EL (cell line): ENCODE results near the gene CAMK2D.

Source experiments
- DNase-seq: peaks from one replicate; pipeline ENCODE4 v3.0.0-alpha.2; 2016

Gene CAMK2D

GRCh38 chr4:113594231-113594556 is 167.3 kb downstream of the CAMK2D start:
- no peak for DNase-seq

GRCh38 chr4:113593400-113594230 is 167.9 kb downstream of the CAMK2D start:
- no peak for DNase-seq

- no peak for DNase-seq
Observed at GRCh38 chr4:113591982-113592381, 169.6 kb downstream of the CAMK2D start.

GRCh38 chr4:113588895-113589668 is 172.5 kb downstream of the CAMK2D start:
- no peak for DNase-seq

DNA sequence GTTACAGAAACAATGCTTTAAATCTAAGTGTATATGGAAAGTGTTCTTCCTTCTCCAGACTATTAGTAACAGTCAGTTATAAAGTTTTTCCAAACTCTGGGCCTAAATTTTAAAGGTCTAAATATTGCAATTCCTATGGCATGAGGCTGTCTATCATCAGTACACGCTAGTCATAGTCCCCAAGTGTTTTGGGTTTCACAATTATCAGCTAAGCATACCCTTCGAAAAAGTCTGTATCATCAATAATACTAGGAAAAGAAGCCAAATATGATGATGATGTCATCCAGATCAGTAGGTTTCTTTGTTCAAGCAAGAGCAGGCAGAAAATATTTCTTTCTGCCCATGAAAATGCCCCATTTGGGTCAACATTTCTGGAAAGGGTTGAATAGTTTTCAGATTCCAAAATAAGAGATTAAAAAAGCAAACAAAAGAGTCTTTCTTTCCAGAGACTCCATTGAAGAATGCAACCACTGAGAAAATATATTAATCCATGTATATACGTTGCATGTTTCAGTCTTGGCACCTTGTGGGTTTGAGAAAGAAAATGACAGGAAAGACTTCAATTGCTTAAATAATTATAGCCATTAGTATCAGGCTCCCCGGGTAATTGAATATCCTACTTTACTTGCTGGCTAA is 173.8 kb downstream of the CAMK2D start:
- DNase-seq = no peak

DNA sequence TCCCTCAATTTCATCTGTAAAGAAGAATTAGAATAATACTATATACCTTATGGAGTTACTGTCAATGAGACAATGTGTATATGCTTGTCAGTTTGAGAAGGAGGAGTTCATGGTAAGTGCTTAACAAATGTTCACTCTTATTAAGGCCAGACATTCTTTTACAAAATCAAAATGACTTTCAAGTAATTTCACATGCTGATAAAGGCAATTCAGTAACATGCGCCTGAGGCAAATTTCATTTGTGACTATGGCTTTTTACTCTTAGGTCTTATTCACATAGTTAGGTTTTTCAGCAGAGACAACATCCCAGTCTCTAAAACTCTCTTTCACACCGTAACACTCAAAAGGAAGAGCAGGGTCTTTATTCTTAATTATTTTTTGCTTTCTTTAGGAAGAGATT is 174.4 kb downstream of the CAMK2D start:
- no peak for DNase-seq

DNA sequence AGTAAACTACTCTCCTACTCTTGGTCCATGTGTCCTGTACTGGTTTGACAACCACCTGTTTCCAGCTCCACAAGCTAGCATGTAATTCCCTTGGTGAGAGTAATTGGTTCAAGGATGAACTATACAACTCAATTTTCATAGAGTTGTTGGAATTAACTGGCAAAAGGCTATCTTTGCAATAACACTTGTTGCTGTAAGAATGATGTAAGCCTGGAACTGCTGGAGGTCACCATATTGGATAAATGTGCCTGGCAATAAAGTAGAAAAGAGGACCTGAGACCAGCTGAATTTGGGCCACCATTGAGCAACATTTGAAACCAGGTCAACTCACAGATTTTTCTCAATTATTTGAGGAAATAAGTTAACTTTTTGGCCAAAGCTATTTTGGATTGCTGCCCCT is 175.5 kb downstream of the CAMK2D start:
- no peak for DNase-seq

GRCh38 chr4:113584407-113585150 is 177.0 kb downstream of the CAMK2D start:
- DNase-seq = peak; percentile 75

DNA sequence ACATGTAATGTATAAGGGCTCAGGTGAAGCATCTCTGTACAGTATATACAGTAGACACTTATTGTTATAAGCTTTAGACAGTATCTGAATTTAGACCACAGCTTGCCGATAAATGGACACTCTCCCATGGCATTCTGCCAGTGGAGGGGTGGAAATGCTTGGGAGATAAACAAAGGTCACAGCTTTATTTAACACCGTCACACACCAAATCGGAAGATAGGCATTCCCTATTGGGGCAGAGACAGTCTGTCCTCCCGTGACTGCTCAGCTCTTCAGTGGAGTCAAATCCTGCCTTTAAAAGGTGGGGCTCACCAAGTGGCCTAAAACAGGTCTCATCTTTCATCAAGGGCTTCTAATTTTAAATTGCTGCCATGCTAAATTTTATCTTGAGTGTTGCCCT is 178.8 kb downstream of the CAMK2D start:
- DNase-seq = no peak

DNA sequence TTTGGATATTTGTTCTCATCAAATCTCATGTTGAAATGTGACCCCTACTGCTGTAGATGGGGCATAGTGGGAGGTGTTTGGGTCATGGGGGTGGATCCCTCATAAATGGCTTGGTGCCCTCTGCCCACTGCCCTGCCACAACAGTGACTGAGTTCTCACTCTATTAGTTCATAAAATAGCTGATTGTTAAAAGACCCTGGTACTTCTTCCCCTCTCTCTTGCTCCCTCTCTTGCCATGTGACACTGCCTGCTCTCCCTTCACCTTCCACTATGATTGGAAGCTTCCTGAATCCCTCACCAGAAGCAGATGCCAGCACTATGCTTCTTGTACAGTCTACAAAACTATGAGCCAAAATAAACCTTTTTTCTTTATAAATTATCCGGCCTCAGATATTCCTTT is 182.2 kb downstream of the CAMK2D start:
- no peak for DNase-seq

DNA sequence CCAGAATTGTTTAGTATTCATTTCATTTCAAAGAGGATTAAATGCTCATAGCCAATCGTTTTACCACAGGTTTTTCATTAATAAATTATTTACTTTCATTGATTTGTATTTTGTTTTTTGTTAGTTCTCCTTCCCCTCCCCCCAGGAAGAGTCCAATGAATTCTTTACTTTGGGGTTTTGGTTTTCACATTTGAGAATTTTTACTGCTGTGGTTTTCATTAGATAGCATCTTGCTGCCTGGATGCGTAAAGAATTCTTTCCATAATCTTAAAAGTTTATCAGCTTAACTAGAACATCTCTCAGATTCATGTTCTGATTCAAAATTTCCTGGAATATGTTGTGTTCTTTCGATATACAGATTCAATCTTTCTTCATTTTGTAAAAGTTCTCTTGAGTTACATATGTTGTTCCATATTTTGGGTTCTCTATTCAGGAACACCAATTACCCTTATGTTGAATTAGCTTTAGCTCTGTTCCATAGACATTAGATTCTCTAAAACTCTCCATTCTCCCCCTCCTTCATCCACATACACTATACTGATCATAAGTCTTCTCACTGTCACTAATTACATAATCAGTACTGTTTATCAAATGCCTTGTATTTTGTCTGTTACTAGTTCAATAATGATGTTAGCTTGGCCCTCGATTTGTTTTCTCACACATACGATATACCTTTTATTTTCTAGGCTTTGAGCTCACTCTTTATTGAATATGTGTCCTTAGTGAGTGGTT is 184.4 kb downstream of the CAMK2D start:
- peak; percentile 30 for DNase-seq

DNA sequence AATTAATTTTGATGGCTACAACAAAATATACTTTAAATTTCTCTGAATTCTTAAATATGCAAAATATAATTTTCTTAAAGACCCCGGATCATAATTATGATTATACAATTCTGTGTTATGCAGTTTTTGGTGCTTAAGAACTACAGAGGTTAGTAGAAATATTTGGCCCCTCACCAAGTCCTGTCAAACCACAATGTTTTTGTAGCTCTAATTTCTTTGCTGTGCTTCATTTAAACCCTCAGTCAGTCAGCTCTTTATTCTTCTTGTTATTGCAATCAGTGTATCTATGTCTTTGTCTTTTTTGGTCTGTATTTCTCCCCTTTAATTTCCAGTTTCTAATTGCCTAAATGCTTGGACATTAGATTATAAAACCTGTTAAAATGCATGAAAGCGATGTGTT is 186.1 kb downstream of the CAMK2D start:
- DNase-seq = peak; percentile 70

GRCh38 chr4:113574636-113575103 is 186.9 kb downstream of the CAMK2D start:
- DNase-seq = peak; percentile 79

DNA sequence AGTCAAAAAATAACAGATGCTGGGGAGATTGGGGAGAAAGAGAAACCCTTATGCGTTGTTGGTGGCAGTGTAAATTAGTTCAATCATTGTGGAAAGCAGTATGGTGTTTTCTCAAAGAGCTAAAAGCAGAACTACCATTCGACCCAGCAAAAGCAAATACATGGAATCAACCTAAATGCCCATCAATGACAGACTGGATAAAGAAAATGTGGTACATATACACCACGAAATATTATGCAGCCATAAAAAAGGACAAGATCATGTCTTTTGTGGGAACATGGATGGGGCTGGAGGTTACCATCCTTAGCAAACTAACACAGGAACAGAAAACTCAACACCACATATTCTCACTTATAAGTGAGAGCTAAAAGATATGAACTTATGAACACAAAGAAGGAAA is 188.9 kb downstream of the CAMK2D start:
- DNase-seq = no peak

GRCh38 chr4:113566015-113566795 is 195.3 kb downstream of the CAMK2D start:
- no peak for DNase-seq

DNA sequence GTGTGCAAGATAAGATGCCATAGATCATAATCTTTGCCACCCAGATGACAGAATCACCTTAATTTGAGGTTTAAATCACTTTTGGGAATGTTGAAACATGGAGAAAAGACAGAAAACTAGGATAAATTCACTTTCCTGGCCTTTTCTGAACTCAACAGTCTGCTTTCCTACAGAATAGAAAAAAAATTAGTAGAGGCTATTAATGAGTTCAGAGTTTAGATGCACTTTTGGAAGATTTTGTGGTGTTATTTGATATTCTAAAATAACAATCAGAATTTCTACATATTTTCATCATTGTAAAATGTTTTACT is 195.9 kb downstream of the CAMK2D start:
- no peak for DNase-seq

- DNase-seq = no peak
Observed at GRCh38 chr4:113564493-113564892, 197.0 kb downstream of the CAMK2D start.

DNA sequence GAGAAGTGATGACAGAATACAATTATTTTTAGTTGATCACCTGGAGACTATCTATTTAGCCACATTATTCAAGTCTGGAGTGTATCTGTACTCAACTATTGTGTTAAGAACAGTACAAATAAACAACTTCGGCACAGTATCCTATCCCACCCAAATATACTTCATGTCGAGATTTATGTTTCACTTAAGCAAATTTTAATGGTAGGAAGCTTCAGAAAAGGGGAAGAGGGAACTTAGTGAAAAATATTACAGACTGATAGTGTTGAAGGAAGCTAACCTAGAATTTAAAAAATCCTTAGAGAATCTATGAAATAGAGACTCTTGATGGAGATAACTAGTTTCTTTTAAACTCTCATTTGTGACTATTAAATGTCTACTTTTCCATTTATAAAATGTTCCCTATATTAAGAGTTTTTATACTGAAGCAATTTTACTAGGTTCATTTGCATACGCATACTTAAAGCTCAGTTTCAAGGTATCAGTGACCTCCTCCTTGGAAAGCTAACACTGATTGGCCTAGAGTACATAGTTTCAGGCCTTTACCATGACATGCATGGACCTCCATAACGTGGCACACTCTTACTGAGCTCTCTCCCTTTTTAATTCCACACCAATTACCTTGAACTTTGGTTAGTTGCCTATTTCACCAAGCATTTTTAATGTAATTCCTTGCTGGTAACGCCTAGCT is 197.7 kb downstream of the CAMK2D start:
- DNase-seq = no peak

DNA sequence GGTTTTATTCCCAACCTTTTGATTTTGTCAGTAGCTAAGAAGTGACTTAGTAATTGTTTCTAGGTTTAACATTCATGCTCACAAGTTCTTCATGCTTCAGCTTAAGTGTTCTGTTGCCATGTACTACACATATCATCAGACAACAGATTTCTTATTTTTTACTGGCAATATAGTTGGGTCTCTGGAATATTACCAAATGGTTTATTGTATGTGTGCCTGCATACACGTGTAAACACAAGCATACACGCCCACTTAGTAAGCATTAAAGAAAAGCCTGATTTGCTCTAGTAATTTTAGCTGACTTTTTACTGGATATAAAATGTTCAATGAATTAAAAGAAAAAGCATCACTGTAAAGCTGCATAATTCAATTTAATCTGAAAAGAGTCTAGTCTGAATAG is 199.8 kb downstream of the CAMK2D start:
- no peak for DNase-seq

GRCh38 chr4:113561092-113561491 is 200.4 kb downstream of the CAMK2D start:
- no peak for DNase-seq

DNA sequence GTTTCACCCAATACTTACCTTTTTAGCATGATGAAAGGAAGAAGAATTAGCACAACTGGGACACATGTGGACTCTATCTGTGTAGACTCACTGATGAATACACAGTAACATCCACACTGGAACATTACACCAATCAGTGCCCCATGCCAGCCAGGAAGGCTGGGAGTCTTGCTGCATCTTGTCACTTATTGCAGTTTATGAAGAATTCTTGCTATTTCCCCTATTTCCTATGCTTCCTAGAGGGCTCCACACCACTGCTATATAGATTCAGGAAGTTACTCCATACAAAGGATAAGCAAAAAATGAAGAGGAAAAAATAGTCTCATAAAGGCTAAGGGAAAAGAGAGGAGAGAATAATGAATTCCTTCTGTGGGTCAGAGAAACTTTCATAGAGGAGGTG is 201.0 kb downstream of the CAMK2D start:
- DNase-seq = no peak
